Peyer's patch (tissue), 4 donors: Measurements from ENCODE around the gene GSC2.

Experiments
- POLR2A ChIP-seq, 2 donors: fragments of 450-650 bp; IDR thresholded peaks; one replicate each; pipeline ENCODE4 v1.5.1; 2017; ENCODE audit warnings: antibody characterized with exemption in 2 of 2, mild to moderate bottlenecking in 2 of 2, moderate library complexity in 2 of 2
- TF ChIP-seq, protein P1 (sequence below), 6 experiments: fragments of 450-650 bp in 4 of 6; fragments of 200-600 bp in 2 of 6; sonication (generic) in 1 of 6; IDR thresholded peaks; one replicate each; pipeline ENCODE4 v1.5.1; 2017 to 2019; ENCODE audit warnings: antibody characterized with exemption in 6 of 6, mild to moderate bottlenecking in 3 of 6, moderate library complexity in 1 of 6

DNA sequence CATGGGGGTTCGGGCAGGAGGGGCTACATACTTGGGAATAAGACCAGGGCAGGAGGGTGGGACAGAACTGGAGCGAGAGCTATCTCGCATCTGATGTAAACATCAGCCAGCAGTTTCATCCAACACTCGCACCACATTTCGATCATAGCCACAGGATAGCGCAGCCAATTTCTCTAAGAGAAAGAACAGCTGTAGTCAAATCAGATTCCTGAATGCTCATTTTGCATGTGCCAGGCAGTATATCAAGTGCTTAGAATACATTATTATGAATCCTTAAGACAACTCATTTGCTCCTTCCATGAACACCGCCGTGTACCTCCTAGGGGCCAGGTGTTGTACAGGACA, 42.4 kb downstream of the GSC2 start:
- TF ChIP-seq, protein P1, sequence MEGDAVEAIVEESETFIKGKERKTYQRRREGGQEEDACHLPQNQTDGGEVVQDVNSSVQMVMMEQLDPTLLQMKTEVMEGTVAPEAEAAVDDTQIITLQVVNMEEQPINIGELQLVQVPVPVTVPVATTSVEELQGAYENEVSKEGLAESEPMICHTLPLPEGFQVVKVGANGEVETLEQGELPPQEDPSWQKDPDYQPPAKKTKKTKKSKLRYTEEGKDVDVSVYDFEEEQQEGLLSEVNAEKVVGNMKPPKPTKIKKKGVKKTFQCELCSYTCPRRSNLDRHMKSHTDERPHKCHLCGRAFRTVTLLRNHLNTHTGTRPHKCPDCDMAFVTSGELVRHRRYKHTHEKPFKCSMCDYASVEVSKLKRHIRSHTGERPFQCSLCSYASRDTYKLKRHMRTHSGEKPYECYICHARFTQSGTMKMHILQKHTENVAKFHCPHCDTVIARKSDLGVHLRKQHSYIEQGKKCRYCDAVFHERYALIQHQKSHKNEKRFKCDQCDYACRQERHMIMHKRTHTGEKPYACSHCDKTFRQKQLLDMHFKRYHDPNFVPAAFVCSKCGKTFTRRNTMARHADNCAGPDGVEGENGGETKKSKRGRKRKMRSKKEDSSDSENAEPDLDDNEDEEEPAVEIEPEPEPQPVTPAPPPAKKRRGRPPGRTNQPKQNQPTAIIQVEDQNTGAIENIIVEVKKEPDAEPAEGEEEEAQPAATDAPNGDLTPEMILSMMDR (IDR thresholded peaks at IDR 0.05) = no peak
- TF ChIP-seq POLR2A (IDR thresholded peaks at IDR 0.05) = no peak
